Sigmoid colon (tissue), 3 donors: Measurements from ENCODE around the gene C14orf132.

Experiments
- CTCF ChIP-seq, 4 experiments: fragments of 450-650 bp in 3 of 4; fragments of 200-600 bp in 1 of 4; IDR thresholded peaks; one replicate each; pipeline ENCODE4 v1.5.1; 2016 to 2019; ENCODE audit warnings: antibody characterized with exemption in 4 of 4, mild to moderate bottlenecking in 3 of 4, moderate library complexity in 2 of 4
- POLR2A ChIP-seq, 2 donors: fragments of 450-650 bp; IDR thresholded peaks; one replicate each; pipeline ENCODE4 v1.6.1; 2016; ENCODE audit warnings: antibody characterized with exemption in 2 of 2, mild to moderate bottlenecking in 2 of 2, moderate library complexity in 2 of 2

- no peak for TF ChIP-seq POLR2A (IDR thresholded peaks at IDR 0.05)
- no peak for TF ChIP-seq CTCF (IDR thresholded peaks at IDR 0.05)
These were observed 91.7 kb downstream of the C14orf132 start for GRCh38 chr14:96130854-96131253.
